ENCODE data around the gene KCNJ11. TPM values are rescaled to one million over a fixed set of nuclear protein-coding genes. Genes with fewer than 3 reads are reported as not detected.

Gene KCNJ11
- total and polyA plus RNA-seq, 5 experiments from 2014 or later, result 0.26 to 0.52 TPM; not detected in 3

- DNase-seq (no peak), ATAC-seq (no peak)
- H3K36me3 Mint-ChIP-seq, result peaks cover 48 to 71% (median 65%) of the 10 kb centered on the region in 3 donors
- H3K27me3 Mint-ChIP-seq, result no peaks in the 10 kb centered on the region
- H3K4me3 Mint-ChIP-seq, result no peak overlapping the region
- H3K9me3 Mint-ChIP-seq, result peaks cover 15 to 56% (median 35%) of the 10 kb centered on the region in 9 donors
- H3K4me1 Mint-ChIP-seq, result peaks cover 0 to 6% (median under 1%) of the 10 kb centered on the region in 4 donors
- POLR2A ChIA-PET, result no interaction called here
- no peak overlapping the region for H3K27ac Mint-ChIP-seq
These were observed 19.9 kb downstream of the KCNJ11 start for GRCh38 chr11:17368551-17368950.

GRCh38 chr11:17366495-17366894, 22.0 kb downstream of the KCNJ11 start:
- peaks cover 34 to 55% (median 55%) of the 10 kb centered on the region in 3 donors for H3K36me3 Mint-ChIP-seq
- H3K27ac Mint-ChIP-seq, result no peak overlapping the region
- peaks cover 9 to 36% (median 23%) of the 10 kb centered on the region in 9 donors for H3K9me3 Mint-ChIP-seq
- peaks cover 0 to 8% (median 2%) of the 10 kb centered on the region in 4 donors for H3K4me1 Mint-ChIP-seq
- no peaks in the 10 kb centered on the region for H3K27me3 Mint-ChIP-seq
- no peak for DNase-seq
- H3K4me3 Mint-ChIP-seq, result no peak overlapping the region
- POLR2A ChIA-PET, result no interaction called here
- no peak for ATAC-seq

GRCh38 chr11:17354601-17354991, 33.9 kb downstream of the KCNJ11 start:
- POLR2A ChIA-PET, result interaction anchor here (0.6 to 3.0 kb wide), 4 partner anchors 68 to 277 kb away, joined by 3 to 17 read pairs (median 4); partner anchors contain the start of genes NUCB2 and RPS13

GRCh38 chr11:17353821-17354600, 34.4 kb downstream of the KCNJ11 start:
- no peak for ATAC-seq
- Mint-ChIP-seq H3K4me1 (peaks cover 13 to 33% (median 29%) of the 10 kb centered on the region in 4 donors), H3K4me3 (peak overlapping the region; percentile 86 to 99 (median 95)), H3K27me3 (no peaks in the 10 kb centered on the region), H3K27ac (peak overlapping the region; percentile 55 to 96 (median 82)), H3K9me3 (peaks cover 0 to 2% (median 0%) of the 10 kb centered on the region in 9 donors), H3K36me3 (peaks cover 0 to 5% (median 2%) of the 10 kb centered on the region in 3 donors)
- peak in 2 of 10 donors; percentile 4 to 19 for DNase-seq
- POLR2A ChIA-PET, result interaction anchor here (0.7 to 3.0 kb wide), 6 partner anchors 20 to 616 kb away, joined by 3 to 17 read pairs (median 4); partner anchors contain the start of genes C11orf58, NUCB2 and RPS13

More at GRCh38 chr11:17354601-17354991, 33.9 kb downstream of the KCNJ11 start:
- Mint-ChIP-seq H3K27ac (peak overlapping the region in 8 of 10 donors; percentile 8 to 90 (median 77)), H3K4me3 (peak overlapping the region; percentile 80 to 99 (median 95)), H3K36me3 (peaks cover 0 to 7% (median 3%) of the 10 kb centered on the region in 3 donors), H3K27me3 (no peaks in the 10 kb centered on the region), H3K9me3 (peaks cover 0 to 4% (median 0%) of the 10 kb centered on the region in 9 donors), H3K4me1 (peaks cover 13 to 33% (median 29%) of the 10 kb centered on the region in 4 donors)
- DNase-seq, result peak in 9 of 10 donors; percentile 26 to 77 (median 56)
- ATAC-seq, result no peak

GRCh38 chr11:17352950-17353820, 35.3 kb downstream of the KCNJ11 start:
- Mint-ChIP-seq H3K4me1 (peaks cover 13 to 31% (median 29%) of the 10 kb centered on the region in 4 donors), H3K9me3 (peaks cover 0 to 2% (median 0%) of the 10 kb centered on the region in 9 donors), H3K27ac (peak overlapping the region; percentile 77 to 96 (median 92)), H3K4me3 (peak overlapping the region; percentile 86 to 99 (median 95)), H3K36me3 (peaks cover 0 to 3% (median 0%) of the 10 kb centered on the region in 3 donors), H3K27me3 (no peaks in the 10 kb centered on the region)
- peak; percentile 37 to 54 for ATAC-seq
- peak; percentile 30 to 66 (median 52) for DNase-seq
- POLR2A ChIA-PET, result interaction anchor here (0.7 to 3.0 kb wide), 6 partner anchors 18 to 615 kb away, joined by 3 to 17 read pairs (median 4); partner anchors contain the start of genes C11orf58, NUCB2 and RPS13

GRCh38 chr11:17351510-17352176, 36.8 kb downstream of the KCNJ11 start, which contains the start of gene NCR3LG1:
Gene NCR3LG1 (plus strand): TSS chr11:17351800. CDS start chr11:17351970, 170 bp downstream.
- no peaks in the 10 kb centered on the region for H3K27me3 Mint-ChIP-seq
- H3K9me3 Mint-ChIP-seq, result peaks cover 0 to 2% (median 0%) of the 10 kb centered on the region in 9 donors
- H3K36me3 Mint-ChIP-seq, result peaks cover 0 to 2% (median 0%) of the 10 kb centered on the region in 3 donors
- ATAC-seq (peak; percentile 65 to 76), DNase-seq (peak; percentile 45 to 80 (median 70))
- POLR2A ChIA-PET, result interaction anchor here (0.7 to 3.0 kb wide), 2 partner anchors 75 to 106 kb away, joined by 4 to 17 read pairs; partner anchors contain the start of gene NUCB2
- peak within 1 kb of the TSS; percentile 75 to 96 (median 92) for H3K27ac Mint-ChIP-seq
- peak within 1 kb of the TSS; percentile 86 to 99 (median 95) for H3K4me3 Mint-ChIP-seq
- peaks cover 13 to 29% (median 28%) of the 10 kb centered on the region in 4 donors for H3K4me1 Mint-ChIP-seq

GRCh38 chr11:17351172-17351509, 37.3 kb downstream of the KCNJ11 start:
- Mint-ChIP-seq H3K27ac (peak overlapping the region; percentile 47 to 96 (median 87)), H3K4me1 (peaks cover 13 to 29% (median 28%) of the 10 kb centered on the region in 4 donors), H3K36me3 (peaks cover 0 to 2% (median 0%) of the 10 kb centered on the region in 3 donors), H3K27me3 (no peaks in the 10 kb centered on the region), H3K9me3 (no peaks in the 10 kb centered on the region), H3K4me3 (peak overlapping the region; percentile 86 to 99 (median 95))
- POLR2A ChIA-PET, result no interaction called here
- no peak for DNase-seq
- ATAC-seq, result no peak

GRCh38 chr11:17350455-17351171, 37.8 kb downstream of the KCNJ11 start:
- Mint-ChIP-seq H3K9me3 (no peaks in the 10 kb centered on the region), H3K27ac (peak overlapping the region in 9 of 10 donors; percentile 14 to 93 (median 85)), H3K27me3 (no peaks in the 10 kb centered on the region), H3K36me3 (peaks cover 0 to 2% (median 0%) of the 10 kb centered on the region in 3 donors), H3K4me3 (peak overlapping the region; percentile 86 to 99 (median 95)), H3K4me1 (peaks cover 13 to 29% (median 28%) of the 10 kb centered on the region in 4 donors)
- DNase-seq (no peak), ATAC-seq (no peak)
- POLR2A ChIA-PET, result no interaction called here

GRCh38 chr11:17347676-17348075, 40.8 kb downstream of the KCNJ11 start:
- POLR2A ChIA-PET, result interaction anchor here (0.7 kb wide), 1 partner anchor 14 kb away, joined by 4 read pairs; no protein-coding TSS in a partner anchor

GRCh38 chr11:17343907-17344306, 44.6 kb downstream of the KCNJ11 start:
- Mint-ChIP-seq H3K9me3 (no peaks in the 10 kb centered on the region), H3K36me3 (peaks cover 0 to 30% (median 2%) of the 10 kb centered on the region in 3 donors), H3K4me1 (peaks cover 0 to 11% (median 6%) of the 10 kb centered on the region in 4 donors), H3K27ac (peak overlapping the region in 4 of 10 donors; percentile 20 to 55 (median 47)), H3K27me3 (no peaks in the 10 kb centered on the region), H3K4me3 (no peak overlapping the region)
- DNase-seq (no peak), ATAC-seq (no peak)
- POLR2A ChIA-PET, result no interaction called here

More at GRCh38 chr11:17347676-17348075, 40.8 kb downstream of the KCNJ11 start:
- H3K4me3 Mint-ChIP-seq, result no peak overlapping the region
- H3K36me3 Mint-ChIP-seq, result peaks cover 0 to 16% (median 0%) of the 10 kb centered on the region in 3 donors
- peak overlapping the region in 2 of 10 donors; percentile 37 to 49 for H3K27ac Mint-ChIP-seq
- H3K4me1 Mint-ChIP-seq, result peaks cover 8 to 25% (median 14%) of the 10 kb centered on the region in 4 donors
- no peak for ATAC-seq
- no peaks in the 10 kb centered on the region for H3K27me3 Mint-ChIP-seq
- no peak for DNase-seq
- no peaks in the 10 kb centered on the region for H3K9me3 Mint-ChIP-seq

- peaks cover 0 to 11% (median 6%) of the 10 kb centered on the region in 4 donors for H3K4me1 Mint-ChIP-seq
- ATAC-seq, result no peak
- peaks cover 0 to 30% (median 2%) of the 10 kb centered on the region in 3 donors for H3K36me3 Mint-ChIP-seq
- H3K27ac Mint-ChIP-seq, result peak overlapping the region in 1 of 10 donors; percentile 55
- no peak for DNase-seq
- no peak overlapping the region for H3K4me3 Mint-ChIP-seq
- H3K27me3 Mint-ChIP-seq, result no peaks in the 10 kb centered on the region
- POLR2A ChIA-PET, result no interaction called here
- H3K9me3 Mint-ChIP-seq, result no peaks in the 10 kb centered on the region
These were observed 45.2 kb downstream of the KCNJ11 start for GRCh38 chr11:17343257-17343656.
